NAMALWA (cell line): ENCODE results near the gene LCP1.
"Not testable (repeated sequence)": the region's sequence is repeated elsewhere in the genome, so short reads cannot be mapped to it uniquely, and the experiment has no call there.

ENCODE experiments used
- DNase-seq: peaks from one replicate; pipeline ENCODE4 v3.0.0-alpha.2; 2015; ENCODE audit warnings: low spot score

The LCP1 gene

GRCh38 chr13:46181840-46182490 lies at the start of gene LCP1:
Gene LCP1, minus strand, starts transcription at chr13:46182177. Its CDS starts 22,515 bp downstream, at chr13:46159662.
- peak; percentile 96 for DNase-seq

- no peak for DNase-seq
Observed at GRCh38 chr13:46229251-46229650, 47.3 kb upstream of the LCP1 start.

- DNase-seq, result not testable (repeated sequence)
Observed at GRCh38 chr13:46220234-46220633, 38.3 kb upstream of the LCP1 start.

GRCh38 chr13:46214741-46215140 lies 32.8 kb upstream of the LCP1 start:
- not testable (repeated sequence) for DNase-seq

GRCh38 chr13:46213242-46213641 lies 31.3 kb upstream of the LCP1 start:
- no peak for DNase-seq

GRCh38 chr13:46211483-46212351 lies 29.7 kb upstream of the LCP1 start, which contains the start of gene LRRC63:
Gene LRRC63, plus strand, starts transcription at chr13:46211928. Its CDS starts 1,107 bp downstream, at chr13:46213035.
- DNase-seq, result peak; percentile 63

- DNase-seq, result peak; percentile 63
Observed at GRCh38 chr13:46211116-46211482, 29.1 kb upstream of the LCP1 start.

- no peak for DNase-seq
Observed at GRCh38 chr13:46210362-46211083, 28.5 kb upstream of the LCP1 start.

- DNase-seq, result no peak
Observed at GRCh38 chr13:46207828-46208227, 25.9 kb upstream of the LCP1 start.

- no peak for DNase-seq
Observed at GRCh38 chr13:46206143-46206542, 24.2 kb upstream of the LCP1 start.

GRCh38 chr13:46202966-46203365 lies 21.0 kb upstream of the LCP1 start:
- no peak for DNase-seq

- no peak for DNase-seq
Observed at GRCh38 chr13:46202188-46202795, 20.3 kb upstream of the LCP1 start.

GRCh38 chr13:46198696-46199193 lies 16.8 kb upstream of the LCP1 start:
- no peak for DNase-seq

- DNase-seq, result no peak
Observed at GRCh38 chr13:46197299-46198048, 15.5 kb upstream of the LCP1 start.

GRCh38 chr13:46195016-46195415 lies 13.0 kb upstream of the LCP1 start:
- no peak for DNase-seq

GRCh38 chr13:46192412-46192811 lies 10.4 kb upstream of the LCP1 start:
- DNase-seq, result no peak

- no peak for DNase-seq
Observed at GRCh38 chr13:46185634-46186033, 3.7 kb upstream of the LCP1 start.

GRCh38 chr13:46184277-46184699 lies 2.3 kb upstream of the LCP1 start:
- DNase-seq, result peak; percentile 91

GRCh38 chr13:46183018-46183946 lies 1.3 kb upstream of the LCP1 start:
- DNase-seq, result peak; percentile 50

GRCh38 chr13:46182491-46182877 lies 507 bp upstream of the LCP1 start:
- DNase-seq, result no peak
